ENCODE results near the gene ARHGAP9.

DNA sequence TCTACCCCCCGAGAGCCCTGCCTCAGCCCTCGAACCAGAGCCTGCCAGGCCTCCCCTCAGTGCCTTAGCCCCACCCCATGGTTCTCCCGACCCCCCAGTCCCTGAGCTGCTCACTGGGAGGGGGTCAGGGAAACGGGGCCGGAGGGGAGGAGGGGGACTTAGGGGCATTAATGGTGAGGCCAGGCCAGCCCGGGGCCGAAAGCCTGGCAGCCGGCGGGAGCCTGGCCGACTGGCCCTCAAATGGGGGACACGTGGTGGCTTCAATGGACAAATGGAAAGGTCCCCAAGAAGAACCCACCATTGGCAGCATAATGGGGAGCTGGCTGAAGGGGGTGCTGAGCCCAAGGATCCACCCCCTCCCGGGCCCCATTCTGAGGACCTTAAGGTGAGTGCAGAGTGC, 48.5 kb upstream of the ARHGAP9 start:
- TF ChIP-seq, protein P1, sequence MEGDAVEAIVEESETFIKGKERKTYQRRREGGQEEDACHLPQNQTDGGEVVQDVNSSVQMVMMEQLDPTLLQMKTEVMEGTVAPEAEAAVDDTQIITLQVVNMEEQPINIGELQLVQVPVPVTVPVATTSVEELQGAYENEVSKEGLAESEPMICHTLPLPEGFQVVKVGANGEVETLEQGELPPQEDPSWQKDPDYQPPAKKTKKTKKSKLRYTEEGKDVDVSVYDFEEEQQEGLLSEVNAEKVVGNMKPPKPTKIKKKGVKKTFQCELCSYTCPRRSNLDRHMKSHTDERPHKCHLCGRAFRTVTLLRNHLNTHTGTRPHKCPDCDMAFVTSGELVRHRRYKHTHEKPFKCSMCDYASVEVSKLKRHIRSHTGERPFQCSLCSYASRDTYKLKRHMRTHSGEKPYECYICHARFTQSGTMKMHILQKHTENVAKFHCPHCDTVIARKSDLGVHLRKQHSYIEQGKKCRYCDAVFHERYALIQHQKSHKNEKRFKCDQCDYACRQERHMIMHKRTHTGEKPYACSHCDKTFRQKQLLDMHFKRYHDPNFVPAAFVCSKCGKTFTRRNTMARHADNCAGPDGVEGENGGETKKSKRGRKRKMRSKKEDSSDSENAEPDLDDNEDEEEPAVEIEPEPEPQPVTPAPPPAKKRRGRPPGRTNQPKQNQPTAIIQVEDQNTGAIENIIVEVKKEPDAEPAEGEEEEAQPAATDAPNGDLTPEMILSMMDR (conservative IDR thresholded peaks at IDR 0.05 in 1 of 2, IDR thresholded peaks at IDR 0.05 in 1 of 2; ENCODE audit: low read depth in 1 of 2, low read length in 2 of 2): no peak
- TF ChIP-seq EZH2 (IDR thresholded peaks at IDR 0.05; ENCODE audit: low read length, missing control alignments): no peak
